Ovary (tissue), 3 donors: ENCODE data around the gene ANKUB1.

ENCODE experiments used
- CTCF ChIP-seq, 3 donors: fragments of 450-650 bp in 2 of 3; fragments of 200-600 bp in 1 of 3; IDR thresholded peaks; one replicate each; pipeline versions ENCODE4 v1.5.1 to v1.8.0; 2016 to 2022; ENCODE audit warnings: antibody characterized with exemption in 3 of 3, mild to moderate bottlenecking in 1 of 3
- POLR2A ChIP-seq: fragments of 450-650 bp; IDR thresholded peaks from one replicate; pipeline ENCODE4 v1.6.1; 2017; ENCODE audit warnings: antibody characterized with exemption, mild to moderate bottlenecking, moderate library complexity
- donor health status: DM: no; HTN: no; CAD: no.

GRCh38 chr3:149833241-149833640 lies 40.9 kb upstream of the ANKUB1 start:
- no peak for TF ChIP-seq POLR2A
- TF ChIP-seq CTCF (IDR thresholded peaks at IDR 0.05): no peak
